Gastrocnemius medialis (tissue), 4 donors: ENCODE results near the gene S1PR3.

ENCODE experiments used
- CTCF ChIP-seq, 5 experiments: fragments of 450-650 bp in 3 of 5; fragments of 200-600 bp in 2 of 5; sonication (generic) in 2 of 5; IDR thresholded peaks in 4 of 5; conservative IDR thresholded peaks in 1 of 5; 1 replicate in 4 of 5; 2 replicates in 1 of 5; pipeline ENCODE4 v1.5.1; 2016 to 2019; ENCODE audit warnings: antibody characterized with exemption in 5 of 5, mild to moderate bottlenecking in 3 of 5, moderate library complexity in 3 of 5
- POLR2A ChIP-seq, 2 donors: fragments of 450-650 bp; IDR thresholded peaks; one replicate each; pipeline ENCODE4 v1.6.1; 2017; ENCODE audit warnings: antibody characterized with exemption in 2 of 2, mild to moderate bottlenecking in 2 of 2, moderate library complexity in 2 of 2

GRCh38 chr9:89022001-89022759 is 30.9 kb downstream of the S1PR3 start:
- TF ChIP-seq POLR2A (IDR thresholded peaks at IDR 0.05) (no peak), CTCF (IDR thresholded peaks at IDR 0.05 in 4 of 5, conservative IDR thresholded peaks at IDR 0.05 in 1 of 5) (no peak)
